Stimulated activated CD4-positive, alpha-beta T cell treated with anti-CD3 and anti-CD28 coated beads, TNF-alpha, amount 100 ng/mL, for 4 hours (primary cell): ENCODE results near the gene ZBTB46.

Experiments used
- DNase-seq, 3 experiments: peaks; one replicate each; pipeline ENCODE4 v3.0.0-alpha.2; 2020; ENCODE audit warnings: low read depth in 3 of 3

Gene ZBTB46

DNA sequence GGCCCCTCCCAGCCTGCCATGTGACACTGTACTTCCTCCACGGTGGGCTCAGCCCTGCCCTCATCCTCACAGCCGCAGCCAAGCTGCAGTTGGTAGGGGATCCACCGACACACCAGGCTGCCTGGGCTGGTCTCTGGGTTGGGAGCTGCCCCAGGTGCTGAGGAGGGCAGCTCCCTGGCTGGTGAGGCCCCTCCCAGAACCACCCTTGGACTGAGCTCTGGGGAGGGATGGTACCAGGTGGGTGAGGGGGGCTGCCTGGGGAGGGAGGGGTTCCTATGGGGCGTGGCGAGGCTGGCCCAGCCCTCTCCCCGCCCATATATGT lies 134.8 kb downstream of the ZBTB46 start:
- no peak for DNase-seq

DNA sequence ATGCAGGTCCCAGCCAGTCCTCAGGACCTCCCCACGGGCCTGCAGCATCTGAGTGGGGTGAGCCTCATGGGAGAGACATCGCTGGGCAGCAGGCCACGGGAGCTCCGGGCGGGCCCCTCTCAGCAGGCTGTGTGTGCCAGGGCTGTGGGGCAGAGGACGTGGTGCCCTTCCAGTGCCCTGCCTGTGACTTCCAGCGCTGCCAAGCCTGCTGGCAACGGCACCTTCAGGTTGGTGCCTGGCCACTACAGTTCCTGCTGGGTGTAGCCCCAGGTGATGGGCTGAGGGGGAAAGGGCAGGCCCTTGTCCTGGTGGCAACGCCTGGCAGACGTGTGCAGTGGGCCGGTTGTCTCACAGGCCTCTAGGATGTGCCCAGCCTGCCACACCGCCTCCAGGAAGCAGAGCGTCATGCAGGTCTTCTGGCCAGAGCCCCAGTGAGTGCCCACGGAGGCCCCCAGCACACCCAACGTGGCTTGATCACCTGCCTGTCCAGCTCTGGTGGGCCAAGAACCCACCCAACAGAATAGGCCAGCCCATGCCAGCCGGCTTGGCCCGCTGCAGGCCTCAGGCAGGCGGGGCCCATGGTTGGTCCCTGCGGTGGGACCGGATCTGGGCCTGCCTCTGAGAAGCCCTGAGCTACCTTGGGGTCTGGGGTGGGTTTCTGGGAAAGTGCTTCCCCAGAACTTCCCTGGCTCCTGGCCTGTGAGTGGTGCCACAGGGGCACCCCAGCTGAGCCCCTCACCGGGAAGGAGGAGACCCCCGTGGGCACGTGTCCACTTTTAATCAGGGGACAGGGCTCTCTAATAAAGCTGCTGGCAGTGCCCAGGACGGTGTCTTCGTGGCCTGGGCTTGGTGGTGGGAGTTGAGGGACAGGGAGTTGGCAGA lies 135.4 kb downstream of the ZBTB46 start:
- DNase-seq: no peak

DNA sequence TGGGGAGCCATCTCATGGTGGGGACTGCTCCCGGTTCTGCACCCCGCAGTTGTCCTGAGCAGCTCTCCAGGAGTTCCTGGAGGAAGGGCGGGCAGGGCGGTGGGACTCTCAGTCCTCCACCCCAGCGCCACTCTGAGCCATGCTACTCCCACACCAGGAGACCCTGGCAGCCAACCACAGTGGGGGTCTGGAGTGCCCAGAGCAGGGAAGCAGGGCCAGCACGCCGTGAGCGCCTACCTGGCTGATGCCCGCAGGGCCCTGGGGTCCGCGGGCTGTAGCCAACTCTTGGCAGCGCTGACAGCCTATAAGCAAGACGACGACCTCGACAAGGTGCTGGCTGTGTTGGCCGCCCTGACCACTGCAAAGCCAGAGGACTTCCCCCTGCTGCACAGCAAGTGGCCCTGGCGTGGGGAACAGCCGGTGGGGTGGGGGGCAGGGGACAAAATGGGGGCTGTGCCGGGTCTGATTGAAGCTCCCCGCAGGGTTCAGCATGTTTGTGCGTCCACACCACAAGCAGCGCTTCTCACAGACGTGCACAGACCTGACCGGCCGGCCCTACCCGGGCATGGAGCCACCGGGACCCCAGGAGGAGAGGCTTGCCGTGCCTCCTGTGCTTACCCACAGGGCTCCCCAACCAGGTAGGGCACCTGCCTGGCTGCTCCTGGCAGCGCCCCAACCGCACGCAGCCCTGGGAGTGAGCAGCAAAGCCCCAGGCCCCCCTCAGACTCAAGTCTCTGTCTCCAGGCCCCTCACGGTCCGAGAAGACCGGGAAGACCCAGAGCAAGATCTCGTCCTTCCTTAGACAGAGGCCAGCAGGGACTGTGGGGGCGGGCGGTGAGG lies 136.3 kb downstream of the ZBTB46 start:
- no peak for DNase-seq

DNA sequence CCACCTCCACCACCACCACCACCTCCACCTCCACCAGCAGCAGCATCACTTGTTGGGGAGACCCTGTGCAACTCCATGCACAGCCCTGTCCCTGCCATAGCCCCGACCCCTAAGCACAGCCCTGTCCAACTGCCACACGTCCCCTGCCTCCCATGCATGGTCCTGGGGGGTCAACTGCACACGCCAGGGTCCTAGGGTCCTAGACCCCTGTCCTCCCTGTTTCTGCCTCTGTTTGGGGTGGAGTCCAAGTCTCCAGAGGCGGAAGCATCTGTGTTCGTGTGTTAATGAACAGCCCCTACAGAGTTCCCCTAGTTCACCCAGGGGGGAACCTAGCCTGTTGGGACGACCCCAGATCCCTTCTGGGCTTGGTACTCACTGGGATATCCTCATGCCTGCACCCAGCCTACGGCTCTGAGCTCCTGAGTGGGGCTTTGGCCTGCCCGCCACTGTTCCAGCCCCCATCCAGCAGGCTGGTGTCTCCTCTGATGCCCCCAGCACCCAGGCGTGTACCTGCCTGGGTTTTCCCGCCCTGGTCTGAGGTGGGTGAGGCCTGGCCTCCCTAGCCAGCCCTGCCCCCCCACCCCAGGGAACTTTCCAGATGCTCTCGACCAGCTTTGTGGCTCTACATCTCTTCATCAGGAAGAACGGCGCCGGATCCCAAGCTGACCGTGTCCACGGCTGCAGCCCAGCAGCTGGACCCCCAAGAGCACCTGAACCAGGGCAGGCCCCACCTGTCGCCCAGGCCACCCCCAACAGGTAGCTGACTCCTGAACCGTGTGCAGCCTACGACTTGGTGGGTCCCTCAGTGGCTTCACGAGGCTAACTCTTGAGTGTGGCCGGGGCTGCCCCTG lies 137.1 kb downstream of the ZBTB46 start:
- no peak for DNase-seq
